Subcutaneous abdominal adipose tissue (tissue), 5 donors: ENCODE data around the gene VPS52.
"Not testable (repeated sequence)": the region's sequence is repeated elsewhere in the genome, so short reads cannot be mapped to it uniquely, and the experiment has no call there.

Experiments
- H3K27ac ChIP-seq: one replicate; pipeline ENCODE4 v1.7.0; 2013; ENCODE audit warnings: low read depth, mild to moderate bottlenecking, inconsistent platforms, low read length, moderate library complexity
- H3K27me3 ChIP-seq, 5 donors: one replicate each; pipeline ENCODE4 v1.7.0; 2013; ENCODE audit warnings: low read length in 5 of 5, inconsistent platforms in 1 of 5; ENCODE audit not compliant: control insufficient read depth in 5 of 5, insufficient read depth in 4 of 5
- H3K36me3 ChIP-seq, 5 donors: one replicate each; pipeline ENCODE4 v1.7.0; 2013; ENCODE audit warnings: low read length in 5 of 5; ENCODE audit not compliant: control insufficient read depth in 5 of 5, insufficient read depth in 5 of 5
- H3K4me1 ChIP-seq, 5 donors: one replicate each; pipeline ENCODE4 v1.7.0; 2013; ENCODE audit warnings: low read length in 5 of 5, mild to moderate bottlenecking in 3 of 5, moderate library complexity in 1 of 5; ENCODE audit not compliant: control insufficient read depth in 5 of 5, insufficient read depth in 5 of 5
- H3K4me3 ChIP-seq, 5 donors: one replicate each; pipeline ENCODE4 v1.7.0; 2013; ENCODE audit warnings: low read length in 5 of 5, low read depth in 1 of 5
- H3K9ac ChIP-seq, 5 donors: one replicate each; pipeline ENCODE4 v1.7.0; 2013; ENCODE audit warnings: low read length in 5 of 5, mild to moderate bottlenecking in 4 of 5, moderate library complexity in 3 of 5
- H3K9me3 ChIP-seq, 5 donors: one replicate each; pipeline ENCODE4 v1.7.0; 2013; ENCODE audit warnings: low read length in 5 of 5; ENCODE audit not compliant: control insufficient read depth in 5 of 5
- donor health status: healthy.
- donor health status: healthy.
- donor health status: healthy.
- donor health status: healthy.
- donor health status: healthy.

VPS52 gene

DNA sequence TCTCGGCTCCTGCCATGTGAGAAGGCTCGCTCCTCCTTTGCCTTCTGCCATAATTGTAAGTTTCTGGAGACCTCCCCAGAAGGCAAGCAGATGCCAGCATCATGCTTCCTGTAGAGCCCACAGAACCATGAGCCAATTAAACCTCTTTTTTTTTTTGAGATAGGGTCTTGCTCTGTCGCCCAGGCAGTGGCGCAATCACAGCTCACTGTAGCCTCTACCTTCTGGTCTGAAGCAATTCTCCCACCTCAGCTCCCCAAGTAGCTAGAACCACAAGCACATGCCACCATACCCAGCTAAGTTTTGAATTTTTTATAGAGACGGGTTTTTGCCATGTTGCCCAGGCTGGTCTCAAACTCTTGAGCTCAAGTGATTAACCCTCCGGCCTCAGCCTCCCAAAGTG is 34.8 kb downstream of the VPS52 start:
- Histone ChIP-seq H3K4me3 (no peak overlapping the region), H3K36me3 (no peaks in the 10 kb centered on the region), H3K4me1 (peaks cover 0 to 6% (median 0%) of the 10 kb centered on the region in 5 donors), H3K27ac (no peak overlapping the region), H3K9me3 (no peaks in the 10 kb centered on the region), H3K27me3 (peaks cover 0 to 22% (median 7%) of the 10 kb centered on the region in 5 donors), H3K9ac (no peak overlapping the region)

DNA sequence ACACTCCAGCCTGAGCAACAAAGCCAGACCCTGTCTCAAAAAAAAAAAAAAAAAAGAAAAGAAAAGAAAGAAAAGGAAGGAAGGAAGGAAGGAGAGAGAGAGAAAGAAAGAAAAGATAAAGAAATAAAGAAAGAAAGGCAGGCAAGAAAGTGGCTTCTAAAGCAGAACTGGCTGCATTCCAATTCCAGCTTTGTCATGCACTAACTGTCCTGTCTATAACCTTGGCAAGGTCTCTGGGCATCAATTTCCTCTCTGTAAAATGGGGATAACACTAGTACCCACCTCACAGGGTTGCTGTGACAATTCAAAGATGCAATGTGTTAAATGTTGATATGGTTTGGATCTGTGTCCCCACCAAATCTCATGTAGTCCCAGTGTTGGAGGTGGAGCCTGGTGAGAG is 35.3 kb downstream of the VPS52 start:
- H3K9ac ChIP-seq: no peak overlapping the region
- no peaks in the 10 kb centered on the region for H3K36me3 ChIP-seq
- no peak overlapping the region for H3K27ac ChIP-seq
- H3K4me1 ChIP-seq: peaks cover 0 to 6% (median 0%) of the 10 kb centered on the region in 5 donors
- H3K4me3 ChIP-seq: no peak overlapping the region
- no peaks in the 10 kb centered on the region for H3K9me3 ChIP-seq
- H3K27me3 ChIP-seq: peaks cover 0 to 22% (median 8%) of the 10 kb centered on the region in 5 donors

DNA sequence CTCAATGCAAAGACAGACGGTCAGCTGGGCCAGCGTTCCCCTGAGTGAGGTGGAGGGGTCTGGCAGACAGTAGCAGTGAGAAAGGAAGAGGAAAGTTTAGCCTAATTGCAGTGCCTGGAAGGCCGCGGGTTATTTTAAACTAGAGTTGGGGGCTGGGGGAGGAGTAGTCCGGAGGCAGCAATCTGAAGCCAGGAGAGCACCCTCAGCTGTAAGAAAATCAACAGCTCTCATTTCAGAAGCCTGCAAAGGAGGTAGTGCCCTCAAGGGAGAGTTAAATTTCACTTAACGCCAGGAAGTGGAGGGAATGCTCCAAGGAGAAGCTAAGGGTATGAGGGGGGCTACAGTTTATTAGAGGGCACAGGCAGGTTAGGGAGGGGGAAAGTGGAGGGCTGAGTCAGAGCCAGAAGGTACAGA is 36.4 kb downstream of the VPS52 start:
- H3K27me3 ChIP-seq: peaks cover 0 to 22% (median 7%) of the 10 kb centered on the region in 5 donors
- no peak overlapping the region for H3K27ac ChIP-seq
- H3K4me3 ChIP-seq: no peak overlapping the region

DNA sequence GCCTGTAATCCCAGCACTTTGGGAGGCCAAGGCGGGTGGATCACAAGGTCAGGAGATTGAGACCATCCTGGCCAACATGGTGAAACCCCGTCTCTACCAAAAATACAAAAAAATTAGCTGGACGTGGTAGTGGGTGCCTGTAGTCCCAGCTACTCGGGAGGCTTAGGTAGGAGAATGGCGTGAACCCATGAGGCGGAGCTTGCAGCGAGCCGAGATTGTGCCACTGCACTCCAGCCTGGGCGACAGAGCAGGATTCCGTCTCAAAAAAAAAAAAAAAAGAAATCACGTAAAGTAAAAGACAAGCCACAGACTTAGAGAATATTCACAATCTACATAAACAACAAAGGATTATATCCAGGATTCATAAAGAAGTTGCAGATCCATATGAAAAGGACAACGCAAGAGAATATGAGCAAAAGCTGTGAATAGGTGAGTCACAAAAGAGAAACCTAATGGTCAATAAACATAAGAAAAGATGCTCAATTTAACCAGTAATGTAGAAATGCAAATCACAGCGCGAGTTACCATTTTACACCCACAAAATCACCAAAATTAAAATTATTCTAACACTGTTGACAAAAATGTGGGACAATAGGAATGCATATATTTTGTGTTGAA is 45.1 kb downstream of the VPS52 start:
- peaks cover 0 to 12% (median 6%) of the 10 kb centered on the region in 5 donors for H3K27me3 ChIP-seq
- not testable (repeated sequence) for H3K36me3 ChIP-seq, H3K9me3 ChIP-seq, H3K4me1 ChIP-seq, H3K4me3 ChIP-seq, H3K9ac ChIP-seq, H3K27ac ChIP-seq

More for the DNA sequence above, 36.4 kb downstream of the VPS52 start:
- no peak overlapping the region for H3K9ac ChIP-seq
- H3K4me1 ChIP-seq: peaks cover 0 to 6% (median 0%) of the 10 kb centered on the region in 5 donors
- no peaks in the 10 kb centered on the region for H3K9me3 ChIP-seq
- no peaks in the 10 kb centered on the region for H3K36me3 ChIP-seq

DNA sequence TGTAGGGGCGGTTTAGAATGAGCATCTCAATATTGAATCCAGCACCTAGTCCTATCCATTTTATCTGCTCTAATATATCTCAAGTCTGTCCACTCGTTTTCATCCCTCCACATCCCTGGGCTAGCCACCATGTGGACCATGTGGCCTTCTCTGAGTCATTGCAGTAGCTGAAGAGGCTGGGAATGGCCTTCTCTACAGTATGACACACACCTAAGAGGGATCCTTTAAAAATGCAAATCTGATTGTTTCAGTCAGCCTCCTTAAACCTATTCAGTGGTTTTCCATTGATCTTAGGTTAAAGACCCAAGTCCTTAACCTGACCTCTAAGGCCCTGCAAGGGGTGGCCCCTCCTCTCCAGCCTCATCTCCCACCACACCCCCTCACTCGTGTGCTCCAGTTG is 54.0 kb downstream of the VPS52 start:
- H3K4me3 ChIP-seq: no peak overlapping the region
- H3K27me3 ChIP-seq: peaks cover 0 to 9% (median 7%) of the 10 kb centered on the region in 5 donors
- H3K9me3 ChIP-seq: no peaks in the 10 kb centered on the region
- no peak overlapping the region for H3K27ac ChIP-seq
- peaks cover 0 to 18% (median 16%) of the 10 kb centered on the region in 5 donors for H3K4me1 ChIP-seq
- no peak overlapping the region for H3K9ac ChIP-seq
- no peaks in the 10 kb centered on the region for H3K36me3 ChIP-seq

DNA sequence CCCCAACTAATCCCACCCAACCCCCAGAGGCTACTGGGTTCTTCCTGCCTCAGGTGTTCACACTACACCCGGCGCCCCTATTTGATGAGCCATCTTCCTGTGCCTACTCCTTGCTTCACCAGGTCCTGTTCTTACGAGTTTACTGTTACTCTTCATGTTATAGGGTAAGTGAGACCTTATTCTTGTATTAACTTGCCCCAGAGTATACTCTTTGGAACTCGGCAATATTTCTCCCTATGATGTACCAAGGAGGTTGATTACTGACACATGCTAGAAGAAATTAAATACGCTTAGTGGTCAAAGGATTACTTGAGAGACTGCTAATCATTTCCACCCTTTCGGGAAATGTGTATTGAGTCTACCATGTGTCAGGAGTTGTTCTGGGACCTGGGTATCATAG is 54.4 kb downstream of the VPS52 start:
- H3K27me3 ChIP-seq: peaks cover 0 to 9% (median 7%) of the 10 kb centered on the region in 5 donors
- H3K36me3 ChIP-seq: no peaks in the 10 kb centered on the region
- H3K27ac ChIP-seq: no peak overlapping the region

DNA sequence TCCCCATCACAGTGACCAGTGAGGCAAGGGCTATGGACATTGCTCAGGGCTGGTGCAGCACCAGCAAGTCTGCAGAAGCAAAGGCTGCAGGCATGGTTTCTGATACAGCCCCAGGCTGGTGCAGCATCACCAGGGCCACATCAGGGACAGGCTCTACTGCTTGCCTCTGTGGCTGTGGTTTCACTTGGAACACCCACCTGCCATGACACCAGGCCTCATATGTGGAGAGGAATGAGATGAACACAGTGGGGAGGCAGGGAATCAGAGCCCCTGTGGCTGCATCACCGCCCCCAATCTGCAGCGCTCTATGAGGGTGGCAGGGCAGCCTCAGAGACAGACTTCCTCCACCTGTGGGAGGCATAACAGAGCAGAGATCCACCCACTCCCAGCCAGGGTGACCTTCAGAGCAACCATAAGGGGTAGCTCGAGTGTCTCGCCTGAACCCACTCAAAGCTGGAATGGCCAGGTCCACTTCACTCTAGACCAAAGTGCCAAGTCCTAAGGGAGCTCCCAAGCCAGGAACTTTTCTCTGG is 55.5 kb downstream of the VPS52 start:
- H3K4me1 ChIP-seq: peaks cover 0 to 21% (median 19%) of the 10 kb centered on the region in 5 donors
- H3K9me3 ChIP-seq: no peaks in the 10 kb centered on the region
- H3K4me3 ChIP-seq: no peak overlapping the region
- H3K36me3 ChIP-seq: peaks cover 0 to 7% (median 2%) of the 10 kb centered on the region in 5 donors
- H3K27me3 ChIP-seq: peaks cover 0 to 9% (median 6%) of the 10 kb centered on the region in 5 donors
- no peak overlapping the region for H3K27ac ChIP-seq
- no peak overlapping the region for H3K9ac ChIP-seq

More for the DNA sequence above, 54.4 kb downstream of the VPS52 start:
- Histone ChIP-seq H3K9me3 (no peaks in the 10 kb centered on the region), H3K4me3 (no peak overlapping the region), H3K4me1 (peaks cover 0 to 21% (median 19%) of the 10 kb centered on the region in 5 donors), H3K9ac (no peak overlapping the region)

DNA sequence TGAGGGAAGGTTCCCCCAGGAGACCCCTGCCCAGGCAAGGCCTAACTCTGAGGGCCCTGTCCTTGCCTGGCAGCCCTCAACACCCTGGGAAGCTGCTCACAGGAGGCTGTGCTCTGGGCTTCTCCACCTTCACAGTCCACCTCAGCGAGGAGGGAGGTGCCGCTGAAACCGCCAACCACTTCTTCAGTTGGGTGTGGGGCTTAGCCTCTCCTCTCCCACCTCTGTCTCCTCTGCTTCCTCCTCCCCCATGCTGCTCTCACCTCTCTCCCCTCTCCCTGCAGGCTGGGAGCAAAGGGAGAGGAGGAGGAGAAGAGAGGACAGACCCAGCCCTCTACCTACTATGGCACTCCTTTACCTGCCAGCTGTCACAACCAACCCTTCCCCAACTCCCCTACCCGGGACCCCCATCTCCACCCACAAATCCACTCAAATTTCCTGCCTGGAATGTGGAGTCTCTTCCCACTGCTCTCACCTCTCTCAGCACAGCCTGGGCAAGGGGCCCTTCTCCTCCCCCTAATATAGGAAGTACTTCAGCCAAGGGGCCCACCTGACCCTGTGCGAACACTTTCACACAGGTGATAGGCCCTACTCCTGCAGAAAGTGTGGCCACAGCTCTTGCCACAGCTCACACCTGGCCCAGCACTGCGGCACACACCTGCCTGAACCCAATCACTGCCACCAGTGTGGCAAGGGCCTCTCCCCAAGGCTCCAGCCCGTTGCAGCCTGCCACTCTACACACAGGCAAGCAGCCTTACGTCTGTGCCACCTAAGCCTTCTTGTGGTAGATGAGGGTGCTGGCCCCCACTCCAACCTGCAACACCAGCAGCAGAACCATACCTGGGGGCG is 56.2 kb downstream of the VPS52 start:
- H3K9ac ChIP-seq: no peak overlapping the region
- no peak overlapping the region for H3K4me3 ChIP-seq
- H3K27ac ChIP-seq: no peak overlapping the region
- peaks cover 0 to 11% (median 8%) of the 10 kb centered on the region in 5 donors for H3K36me3 ChIP-seq
- H3K9me3 ChIP-seq: no peaks in the 10 kb centered on the region
- peaks cover 0 to 21% (median 19%) of the 10 kb centered on the region in 5 donors for H3K4me1 ChIP-seq
- H3K27me3 ChIP-seq: peaks cover 0 to 9% (median 5%) of the 10 kb centered on the region in 5 donors

DNA sequence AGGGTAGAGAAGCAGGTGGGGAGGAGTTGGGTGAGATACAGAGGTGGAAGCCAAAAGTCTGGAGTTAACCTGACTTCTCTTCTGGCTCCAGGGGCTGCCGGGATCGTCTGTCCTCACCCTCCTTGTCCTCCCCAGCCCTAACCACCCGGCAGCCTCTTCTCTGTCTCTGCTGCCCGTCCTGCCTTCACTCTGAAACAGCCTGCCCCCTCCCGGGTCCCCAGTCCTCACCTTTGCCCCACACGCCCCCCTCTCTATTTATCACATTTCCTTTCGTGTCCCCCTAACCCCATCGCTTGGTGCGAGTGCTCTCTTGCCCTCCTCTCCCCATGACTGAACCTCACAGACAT is 57.7 kb downstream of the VPS52 start:
- Histone ChIP-seq H3K27ac (no peak overlapping the region), H3K9me3 (no peaks in the 10 kb centered on the region), H3K4me3 (peak overlapping the region; percentile 48 to 72 (median 67)), H3K9ac (peak overlapping the region in 3 of 5 donors; percentile 59 to 85 (median 81)), H3K4me1 (peaks cover 0 to 24% (median 19%) of the 10 kb centered on the region in 5 donors), H3K36me3 (peaks cover 0 to 23% (median 19%) of the 10 kb centered on the region in 5 donors), H3K27me3 (peaks cover 0 to 9% (median 3%) of the 10 kb centered on the region in 5 donors)
